ENCODE data around the gene UGT2B11. TPM values are rescaled to one million over a fixed set of nuclear protein-coding genes. Genes with fewer than 3 reads are reported as not detected.
"Not testable (repeated sequence)": the region's sequence is repeated elsewhere in the genome, so short reads cannot be mapped to it uniquely, and the experiment has no call there.

UGT2B11 gene
- total RNA-seq: not detected

- DNase-seq: no peak
- Mint-ChIP-seq H3K4me1 (no peaks in the 10 kb centered on the region), H3K9me3 (ENCODE audit: low read depth) (no peaks in the 10 kb centered on the region), H3K36me3 (ENCODE audit: low read depth) (no peaks in the 10 kb centered on the region), H3K27ac (no peak within 1 kb of the TSS), H3K4me3 (no peak within 1 kb of the TSS), H3K27me3 (no peaks in the 10 kb centered on the region)
- no peak for ATAC-seq
- CTCF ChIA-PET: no interaction called here
- intact Hi-C loops (cut with DNase I, micrococcal nuclease): no loop called here
- POLR2A ChIA-PET: no interaction called here
Measured at GRCh38 chr4:69214716-69215115, at the start of gene UGT2B11. Gene UGT2B11 (minus strand): TSS chr4:69214748. CDS start chr4:69214722, 26 bp downstream.

DNA sequence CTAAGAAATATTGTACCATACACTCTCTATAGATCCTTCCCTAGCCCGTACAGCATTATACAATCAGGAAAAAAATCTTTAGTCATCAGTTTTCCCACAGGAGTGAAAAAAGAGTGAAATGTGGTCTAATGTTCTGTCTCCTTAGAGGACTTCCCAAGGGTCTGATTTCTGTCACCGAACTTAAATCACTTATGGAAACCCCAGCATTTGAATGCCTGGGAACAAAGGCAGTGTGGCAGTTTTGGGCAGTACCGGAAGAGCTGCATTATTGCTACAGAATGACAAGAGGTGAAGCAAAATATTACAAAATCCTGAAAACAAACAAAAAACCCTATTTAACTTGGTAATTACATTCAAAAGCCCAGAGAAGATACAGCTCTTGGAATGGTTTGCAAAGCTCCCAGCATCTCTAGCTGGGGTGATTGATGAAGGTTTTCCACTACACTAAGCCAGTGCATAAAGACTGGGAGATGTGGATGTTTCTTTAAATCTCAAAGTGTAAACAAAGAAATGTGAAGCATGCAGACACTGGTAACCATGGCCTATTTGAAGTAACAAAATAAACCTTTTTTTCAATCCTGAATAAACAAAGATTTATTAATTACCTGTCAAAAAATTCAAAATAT, 38.7 kb upstream of the UGT2B11 start:
- H3K36me3 Mint-ChIP-seq (ENCODE audit: low read depth); POLR2A ChIA-PET; H3K27ac Mint-ChIP-seq; H3K27me3 Mint-ChIP-seq; CTCF ChIA-PET; H3K4me1 Mint-ChIP-seq; ATAC-seq; intact Hi-C loops (cut with DNase I, micrococcal nuclease); H3K4me3 Mint-ChIP-seq; H3K9me3 Mint-ChIP-seq (ENCODE audit: low read depth); DNase-seq: not testable (repeated sequence)

DNA sequence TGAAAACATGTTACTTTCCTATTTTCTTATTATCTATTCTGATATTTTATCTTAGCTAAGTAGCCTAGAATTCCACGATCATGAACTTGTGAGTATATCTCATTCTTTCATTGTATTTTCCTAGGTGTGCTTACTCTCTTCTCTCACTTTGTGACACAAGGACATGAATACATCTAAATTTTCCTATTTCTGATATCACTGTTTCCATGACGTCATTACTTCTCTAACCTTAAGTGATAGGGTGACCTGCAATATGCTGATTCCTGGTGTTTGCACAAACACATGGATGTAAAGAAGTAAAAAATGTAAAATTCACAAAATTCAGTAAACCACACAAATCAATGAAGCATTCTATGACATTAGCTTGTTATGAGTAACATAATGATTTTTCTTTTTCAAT, 36.3 kb upstream of the UGT2B11 start:
- ATAC-seq; H3K4me3 Mint-ChIP-seq; CTCF ChIA-PET; H3K36me3 Mint-ChIP-seq (ENCODE audit: low read depth); intact Hi-C loops (cut with DNase I, micrococcal nuclease); DNase-seq; H3K27me3 Mint-ChIP-seq; H3K9me3 Mint-ChIP-seq (ENCODE audit: low read depth); POLR2A ChIA-PET; H3K4me1 Mint-ChIP-seq; H3K27ac Mint-ChIP-seq: not testable (repeated sequence)

DNA sequence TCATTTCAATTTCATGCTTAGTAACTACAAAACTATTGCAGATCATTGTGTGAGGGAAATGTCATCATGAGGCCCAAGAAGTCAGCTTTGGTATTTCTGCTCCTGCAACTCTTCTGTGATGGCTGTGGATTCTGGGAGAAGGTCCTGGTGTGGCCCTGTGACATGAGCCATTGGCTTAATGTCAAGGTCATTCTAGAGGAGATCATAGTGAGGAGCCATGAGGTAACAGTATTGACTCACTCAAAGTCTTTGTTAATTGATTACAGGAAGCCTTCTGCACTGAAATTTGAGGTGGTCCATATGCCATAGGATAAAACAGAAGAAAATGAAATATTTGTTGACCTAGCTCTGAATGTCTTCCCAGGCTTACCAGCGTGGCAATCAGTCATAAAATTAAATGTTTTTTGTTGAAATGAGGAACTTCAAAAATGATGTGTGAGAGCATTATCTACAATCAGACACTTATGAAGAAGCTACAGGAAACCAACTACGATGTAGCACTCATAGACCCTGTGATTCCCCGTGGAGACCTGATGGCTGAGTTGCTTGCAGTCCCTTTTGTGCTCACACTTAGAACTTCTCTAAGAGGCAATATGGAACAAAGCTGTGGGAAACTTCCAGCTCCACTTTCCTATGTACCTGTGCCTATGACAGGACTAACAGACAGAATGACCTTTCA, 28.2 kb upstream of the UGT2B11 start:
- H3K4me1 Mint-ChIP-seq; DNase-seq; intact Hi-C loops (cut with DNase I, micrococcal nuclease); H3K4me3 Mint-ChIP-seq; POLR2A ChIA-PET; H3K9me3 Mint-ChIP-seq (ENCODE audit: low read depth); H3K27me3 Mint-ChIP-seq; ATAC-seq; CTCF ChIA-PET; H3K36me3 Mint-ChIP-seq (ENCODE audit: low read depth); H3K27ac Mint-ChIP-seq: not testable (repeated sequence)

GRCh38 chr4:69241746-69242145, 27.2 kb upstream of the UGT2B11 start:
- CTCF ChIA-PET, POLR2A ChIA-PET: not testable (repeated sequence)
- intact Hi-C loops (cut with DNase I, micrococcal nuclease): loop anchor here (1.0 to 2.0 kb wide), 2 partner anchors 67 kb away; no protein-coding TSS in a partner anchor

GRCh38 chr4:69240787-69241186, 26.2 kb upstream of the UGT2B11 start:
- ATAC-seq; H3K4me3 Mint-ChIP-seq; H3K36me3 Mint-ChIP-seq (ENCODE audit: low read depth); H3K27ac Mint-ChIP-seq; POLR2A ChIA-PET; H3K27me3 Mint-ChIP-seq; H3K9me3 Mint-ChIP-seq (ENCODE audit: low read depth); H3K4me1 Mint-ChIP-seq; CTCF ChIA-PET; DNase-seq: not testable (repeated sequence)
- intact Hi-C loops (cut with DNase I, micrococcal nuclease): loop anchor here (1.0 to 2.0 kb wide), 2 partner anchors 68 kb away; no protein-coding TSS in a partner anchor

More at GRCh38 chr4:69241746-69242145, 27.2 kb upstream of the UGT2B11 start:
- not testable (repeated sequence) for H3K9me3 Mint-ChIP-seq (ENCODE audit: low read depth); H3K27ac Mint-ChIP-seq; ATAC-seq; H3K4me1 Mint-ChIP-seq; H3K27me3 Mint-ChIP-seq; DNase-seq; H3K36me3 Mint-ChIP-seq (ENCODE audit: low read depth); H3K4me3 Mint-ChIP-seq

- DNase-seq (no peak), ATAC-seq (no peak)
- Mint-ChIP-seq H3K27ac (no peak overlapping the region), H3K4me1 (no peaks in the 10 kb centered on the region), H3K36me3 (ENCODE audit: low read depth) (no peaks in the 10 kb centered on the region), H3K4me3 (no peak overlapping the region), H3K9me3 (ENCODE audit: low read depth) (peaks cover 5% of the 10 kb centered on the region), H3K27me3 (no peaks in the 10 kb centered on the region)
- ChIA-PET CTCF (no interaction called here), POLR2A (interaction anchor here (0.6 kb wide), 1 partner anchor 267 kb away, joined by 5 read pairs; no protein-coding TSS in a partner anchor)
- intact Hi-C loops (cut with DNase I, micrococcal nuclease): loop anchor here in 1 of 2 experiments (2.0 kb wide), 1 partner anchor 69 kb away; no protein-coding TSS in a partner anchor
Measured at GRCh38 chr4:69239557-69240168, 25.1 kb upstream of the UGT2B11 start.

DNA sequence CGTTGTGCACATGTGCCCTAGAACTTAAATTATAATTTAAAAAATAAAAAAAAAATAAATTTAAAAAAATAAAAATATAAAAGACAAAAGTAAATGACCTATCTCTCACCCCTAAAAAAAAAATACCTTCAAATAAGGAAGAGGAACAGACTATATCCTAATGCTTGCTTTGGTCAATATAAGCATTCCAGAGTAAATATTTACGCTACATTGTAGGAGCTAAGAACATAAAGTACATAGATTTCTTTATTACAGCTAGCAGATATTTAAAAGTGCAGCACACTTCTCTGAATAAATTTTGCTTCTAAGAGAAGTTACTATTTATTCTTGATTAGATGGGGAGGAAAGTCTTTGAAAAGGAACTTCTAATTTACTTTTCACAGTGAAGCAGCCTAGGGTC, 24.5 kb upstream of the UGT2B11 start:
- H3K36me3 Mint-ChIP-seq (ENCODE audit: low read depth): no peaks in the 10 kb centered on the region
- ChIA-PET CTCF (no interaction called here), POLR2A (no interaction called here)
- ATAC-seq (no peak), DNase-seq (no peak)
- H3K4me1 Mint-ChIP-seq: no peaks in the 10 kb centered on the region
- intact Hi-C loops (cut with DNase I, micrococcal nuclease): no loop called here
- peaks cover 5% of the 10 kb centered on the region for H3K9me3 Mint-ChIP-seq (ENCODE audit: low read depth)
- H3K27me3 Mint-ChIP-seq: no peaks in the 10 kb centered on the region
- no peak overlapping the region for H3K27ac Mint-ChIP-seq
- H3K4me3 Mint-ChIP-seq: no peak overlapping the region

GRCh38 chr4:69224891-69225290, 10.3 kb upstream of the UGT2B11 start:
- Mint-ChIP-seq H3K27me3 (no peaks in the 10 kb centered on the region), H3K4me3 (no peak overlapping the region), H3K9me3 (ENCODE audit: low read depth) (no peaks in the 10 kb centered on the region), H3K4me1 (no peaks in the 10 kb centered on the region), H3K36me3 (ENCODE audit: low read depth) (no peaks in the 10 kb centered on the region), H3K27ac (no peak overlapping the region)
- ChIA-PET CTCF (no interaction called here), POLR2A (no interaction called here)
- ATAC-seq (no peak), DNase-seq (no peak)
- intact Hi-C loops (cut with DNase I, micrococcal nuclease): loop anchor here (5.0 kb wide), 1 partner anchor 157 kb away; no protein-coding TSS in a partner anchor

GRCh38 chr4:69223277-69223676, 8.7 kb upstream of the UGT2B11 start:
- H3K27me3 Mint-ChIP-seq; H3K4me1 Mint-ChIP-seq; H3K36me3 Mint-ChIP-seq (ENCODE audit: low read depth); ATAC-seq; H3K27ac Mint-ChIP-seq; DNase-seq; H3K9me3 Mint-ChIP-seq (ENCODE audit: low read depth); H3K4me3 Mint-ChIP-seq; POLR2A ChIA-PET; CTCF ChIA-PET: not testable (repeated sequence)
- intact Hi-C loops (cut with DNase I, micrococcal nuclease): loop anchor here (5.0 kb wide), 1 partner anchor 159 kb away; no protein-coding TSS in a partner anchor

- H3K9me3 Mint-ChIP-seq (ENCODE audit: low read depth): not testable (repeated sequence)
Measured at GRCh38 chr4:69218491-69218890, 3.9 kb upstream of the UGT2B11 start.

DNA sequence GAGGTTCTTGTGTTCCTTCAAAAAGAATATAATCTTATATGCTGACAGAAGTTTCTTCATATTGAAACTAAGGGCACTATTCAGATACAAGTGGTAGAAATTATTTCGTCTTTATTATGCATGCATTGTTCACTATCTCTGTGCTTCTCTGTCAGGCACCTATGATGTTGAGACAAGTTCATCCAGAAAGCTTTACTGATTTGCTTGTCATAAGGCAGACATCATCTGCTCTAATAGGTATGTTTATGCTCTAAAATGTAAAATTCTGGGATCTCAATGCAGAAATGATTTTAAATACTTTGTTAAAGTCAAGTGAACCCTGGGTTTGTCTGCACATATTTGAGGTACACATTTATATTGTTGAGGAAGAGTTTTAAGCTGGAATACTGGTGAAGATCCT, 3.6 kb downstream of the UGT2B11 start:
- Mint-ChIP-seq H3K36me3 (ENCODE audit: low read depth) (no peaks in the 10 kb centered on the region), H3K4me1 (no peaks in the 10 kb centered on the region), H3K9me3 (ENCODE audit: low read depth) (no peaks in the 10 kb centered on the region), H3K27me3 (no peaks in the 10 kb centered on the region), H3K27ac (no peak overlapping the region), H3K4me3 (no peak overlapping the region)
- DNase-seq (no peak), ATAC-seq (no peak)
- ChIA-PET POLR2A (no interaction called here), CTCF (no interaction called here)
- intact Hi-C loops (cut with DNase I, micrococcal nuclease): no loop called here

More at GRCh38 chr4:69218491-69218890, 3.9 kb upstream of the UGT2B11 start:
- POLR2A ChIA-PET; H3K36me3 Mint-ChIP-seq (ENCODE audit: low read depth); H3K4me1 Mint-ChIP-seq; H3K27me3 Mint-ChIP-seq; ATAC-seq; DNase-seq; intact Hi-C loops (cut with DNase I, micrococcal nuclease); H3K4me3 Mint-ChIP-seq; CTCF ChIA-PET; H3K27ac Mint-ChIP-seq: not testable (repeated sequence)

All from activated CD4-positive, alpha-beta T cell treated with anti-CD3 and anti-CD28 coated beads for 36 hours (primary cell).